Common myeloid progenitor, CD34-positive (primary cell): Measurements from ENCODE around the gene PRKX.
"Not testable (repeated sequence)": the region's sequence is repeated elsewhere in the genome, so short reads cannot be mapped to it uniquely, and the experiment has no call there.

Experiments used
- CTCF ChIA-PET: fragments of 350-600 bp; sonication (Branson Sonifier 250); formaldehyde crosslinking; loops from one replicate; lab custom pipeline; 2021; ENCODE audit warnings: antibody characterized with exemption; lab: Charles Lee
- POLR2A ChIA-PET: fragments of 350-600 bp; sonication (Branson Sonifier 250); formaldehyde crosslinking; loops from one replicate; lab custom pipeline; 2021; ENCODE audit warnings: antibody characterized with exemption; lab: Charles Lee
- DNase-seq, 3 donors: peaks; one replicate each; pipeline versions ENCODE4 v3.0.0 to v3.0.0-alpha.2; 2013
- H3K27ac ChIP-seq, 2 experiments: 1 replicate in 1 of 2; 2 replicates in 1 of 2; pipeline ENCODE4 v1.7.0; 2013; ENCODE audit warnings: inconsistent platforms in 2 of 2, low read length in 2 of 2, mild to moderate bottlenecking in 2 of 2, low read depth in 1 of 2, moderate library complexity in 1 of 2; ENCODE audit not compliant: severe bottlenecking in 2 of 2, insufficient read depth in 1 of 2, poor library complexity in 1 of 2
- H3K27me3 ChIP-seq, 5 experiments: replicated peaks in 2 of 5; 1 replicate in 3 of 5; 2 replicates in 2 of 5; pipeline versions ENCODE4 v1.6.1 to v1.7.0; 2013; ENCODE audit warnings: low read length in 4 of 5, mild to moderate bottlenecking in 2 of 5, moderate library complexity in 2 of 5, inconsistent platforms in 1 of 5; ENCODE audit not compliant: insufficient read depth in 5 of 5, control insufficient read depth in 4 of 5
- H3K36me3 ChIP-seq, 4 experiments: 1 replicate in 2 of 4; 2 replicates in 2 of 4; pipeline versions ENCODE4 v1.6.1 to v1.7.0; 2013; ENCODE audit warnings: low read length in 3 of 4, control low read depth in 1 of 4, mild to moderate bottlenecking in 1 of 4; ENCODE audit not compliant: control insufficient read depth in 4 of 4, insufficient read depth in 4 of 4
- H3K4me1 ChIP-seq, 4 experiments: 1 replicate in 3 of 4; 2 replicates in 1 of 4; pipeline versions ENCODE4 v1.6.1 to v1.7.1; 2013; ENCODE audit warnings: low read length in 3 of 4, mild to moderate bottlenecking in 3 of 4, control low read depth in 1 of 4, inconsistent platforms in 1 of 4, moderate library complexity in 1 of 4; ENCODE audit not compliant: control insufficient read depth in 4 of 4, insufficient read depth in 4 of 4; ENCODE audit errors: control extremely low read depth in 1 of 4
- H3K4me3 ChIP-seq, 7 experiments: 1 replicate in 4 of 7; 2 replicates in 3 of 7; pipeline versions ENCODE4 v1.5.1 to v1.7.0; 2013; ENCODE audit warnings: mild to moderate bottlenecking in 7 of 7, low read length in 6 of 7, moderate library complexity in 6 of 7, inconsistent platforms in 2 of 7, low read depth in 2 of 7, control low read depth in 1 of 7; ENCODE audit not compliant: insufficient read depth in 4 of 7, control insufficient read depth in 1 of 7; ENCODE audit errors: extremely low read depth in 1 of 7
- H3K9me3 ChIP-seq, 5 experiments: 1 replicate in 4 of 5; 2 replicates in 1 of 5; pipeline versions ENCODE4 v1.6.1 to v1.7.1; 2013; ENCODE audit warnings: low read length in 4 of 5, mild to moderate bottlenecking in 2 of 5, inconsistent platforms in 1 of 5, low read depth in 1 of 5, moderate library complexity in 1 of 5; ENCODE audit not compliant: control insufficient read depth in 4 of 5, insufficient read depth in 2 of 5; ENCODE audit errors: control extremely low read depth in 1 of 5
- WGBS: methylation state at CpG from one replicate; pipeline ENCODE4 v1.1.5; 2013; ENCODE audit not compliant: insufficient coverage; 5-methylcytosine and 5-hydroxymethylcytosine counted together

Gene PRKX

DNA sequence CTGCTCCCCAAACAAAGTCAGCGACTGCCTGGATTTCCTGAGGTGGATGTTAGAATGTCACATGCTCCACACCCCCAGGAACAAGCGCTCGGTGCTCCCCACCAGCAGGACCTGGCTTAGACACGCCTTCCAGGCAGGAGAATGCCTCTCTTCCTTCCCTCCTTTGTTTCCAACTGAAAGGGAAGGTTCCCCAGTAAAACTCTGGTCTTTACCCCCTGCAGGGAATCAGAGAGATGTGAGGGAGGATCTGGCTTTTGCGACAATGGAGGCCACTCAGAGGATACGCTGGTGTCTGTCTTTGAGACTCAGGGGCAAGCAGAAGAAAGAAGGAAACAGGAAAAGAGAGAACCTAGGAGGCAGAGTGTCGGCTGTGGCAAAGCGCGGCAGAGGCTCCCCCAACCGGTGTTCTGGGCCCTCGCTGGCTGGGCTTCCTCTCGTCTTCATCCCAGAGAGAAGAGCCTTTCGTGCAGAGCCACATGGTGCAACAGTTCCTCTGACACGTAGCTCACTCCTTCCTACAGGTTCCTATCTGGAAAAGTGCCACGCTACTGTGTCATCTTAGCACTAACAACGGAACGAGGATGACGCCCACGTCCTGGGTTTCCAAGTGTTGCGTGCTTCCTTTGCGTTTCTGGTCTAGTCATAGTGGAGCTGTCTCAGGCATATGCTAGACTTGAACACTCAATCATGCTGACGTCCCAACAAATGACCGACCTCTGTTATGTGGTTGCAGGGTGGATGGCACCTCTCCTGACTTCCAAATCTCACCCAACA lies 73.4 kb downstream of the PRKX start:
- H3K27me3 ChIP-seq, H3K4me3 ChIP-seq, CTCF ChIA-PET, H3K27ac ChIP-seq, H3K4me1 ChIP-seq, POLR2A ChIA-PET, H3K9me3 ChIP-seq, DNase-seq: not testable (repeated sequence)
- WGBS, result 88% methylated on average over 9 of the region's 23 CpGs
- peaks cover 0 to 18% (median 12%) of the 10 kb centered on the region in 4 experiments for H3K36me3 ChIP-seq

DNA sequence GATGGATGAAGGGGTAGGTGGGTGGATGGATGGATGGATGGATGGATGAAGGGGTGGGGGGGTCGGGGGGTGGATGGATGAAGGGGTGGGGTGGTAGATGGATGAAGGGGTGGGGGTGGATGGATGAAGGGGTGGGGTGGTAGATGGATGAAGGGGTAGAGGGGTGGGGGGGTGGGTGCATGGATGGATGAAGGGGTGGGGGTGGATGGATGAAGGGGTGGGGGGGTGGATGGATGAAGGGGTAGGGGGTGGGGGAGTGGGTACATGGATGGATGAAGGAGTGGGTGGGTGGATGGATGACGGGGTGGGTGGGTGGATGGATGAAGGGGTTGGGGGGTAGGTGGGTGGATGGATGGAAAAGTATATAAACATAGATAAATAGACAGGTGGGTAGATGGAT lies 74.2 kb downstream of the PRKX start:
- Histone ChIP-seq H3K27me3 (no peaks in the 10 kb centered on the region), H3K27ac (no peak overlapping the region), H3K4me3 (no peak overlapping the region), H3K9me3 (peaks cover 0 to 6% (median 0%) of the 10 kb centered on the region in 5 experiments), H3K4me1 (no peaks in the 10 kb centered on the region), H3K36me3 (peaks cover 0 to 13% (median 10%) of the 10 kb centered on the region in 4 experiments)
- ChIA-PET CTCF (no interaction called here), POLR2A (no interaction called here)
- WGBS, result 100% methylated on average over 1 of the region's 2 CpGs
- DNase-seq, result peak in 2 of 3 donors; percentile 6 to 16

DNA sequence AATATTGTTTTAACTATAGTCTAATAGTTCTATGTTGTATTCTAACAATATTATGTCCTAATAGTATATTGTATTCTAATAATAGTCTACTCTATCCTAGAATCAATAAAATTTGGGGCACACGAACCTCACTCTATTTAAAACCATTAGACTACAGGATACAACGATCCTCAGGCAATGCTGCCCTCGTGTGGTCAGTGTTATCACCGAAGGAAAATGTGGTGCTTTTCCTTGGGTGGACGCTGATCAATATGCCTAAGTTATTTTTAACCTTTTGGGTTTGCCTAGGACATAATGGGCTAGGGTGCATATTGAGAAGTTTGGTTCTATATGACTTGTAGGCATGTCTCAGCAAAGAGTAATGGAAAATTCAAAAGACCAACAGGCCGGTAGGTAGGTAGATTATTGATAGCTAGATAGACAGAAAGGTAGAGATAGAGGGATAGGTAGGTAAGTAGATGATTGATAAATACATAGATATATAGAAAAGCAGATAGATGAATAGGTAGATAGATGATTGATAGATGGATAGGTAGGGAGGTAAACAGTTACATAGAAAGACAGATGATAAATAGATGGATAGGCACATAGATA lies 75.1 kb downstream of the PRKX start:
- DNase-seq, result peak; percentile 34 to 69 (median 65)
- Histone ChIP-seq H3K4me1 (no peaks in the 10 kb centered on the region), H3K27me3 (no peaks in the 10 kb centered on the region), H3K27ac (no peak overlapping the region), H3K9me3 (no peaks in the 10 kb centered on the region), H3K36me3 (peaks cover 0 to 8% (median 7%) of the 10 kb centered on the region in 4 experiments), H3K4me3 (no peak overlapping the region)
- ChIA-PET CTCF (interaction anchor here (0.6 to 1.5 kb wide), 4 partner anchors 11 to 847 kb away, joined by 3 read pairs; no protein-coding TSS in a partner anchor), POLR2A (no interaction called here)
- 40% methylated on average over 2 of the region's 6 CpGs for WGBS

DNA sequence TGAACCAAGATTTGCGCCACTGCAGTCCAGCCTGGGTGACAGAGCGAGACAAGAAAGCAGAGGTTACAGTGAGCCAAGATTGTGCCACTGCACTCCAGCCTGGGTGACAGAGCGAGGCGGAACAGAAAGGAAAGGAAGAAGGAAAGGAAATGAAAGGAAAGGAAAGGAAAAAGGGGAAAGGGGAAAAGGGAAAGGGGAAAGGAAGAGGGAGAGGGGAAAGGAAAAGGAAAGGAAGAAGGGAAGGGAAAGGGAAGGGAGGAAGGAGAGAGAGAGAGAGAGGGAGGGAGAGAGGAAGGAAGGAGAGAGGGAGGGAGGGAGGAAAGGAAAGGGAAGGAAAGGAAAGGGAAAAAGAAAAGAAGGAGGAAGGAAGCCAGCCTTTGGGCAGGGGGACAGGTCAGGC lies 76.6 kb downstream of the PRKX start:
- Histone ChIP-seq H3K36me3 (peaks cover 0 to 15% (median 12%) of the 10 kb centered on the region in 4 experiments), H3K4me1 (no peaks in the 10 kb centered on the region), H3K27me3 (no peaks in the 10 kb centered on the region), H3K4me3 (no peak overlapping the region), H3K27ac (no peak overlapping the region), H3K9me3 (no peaks in the 10 kb centered on the region)
- WGBS, result 98% methylated on average over 4 of the region's 4 CpGs
- no peak for DNase-seq
- POLR2A ChIA-PET, result no interaction called here
- CTCF ChIA-PET, result interaction anchor here (1.0 to 1.5 kb wide), 4 partner anchors 9 to 519 kb away, joined by 3 to 4 read pairs (median 3); no protein-coding TSS in a partner anchor

DNA sequence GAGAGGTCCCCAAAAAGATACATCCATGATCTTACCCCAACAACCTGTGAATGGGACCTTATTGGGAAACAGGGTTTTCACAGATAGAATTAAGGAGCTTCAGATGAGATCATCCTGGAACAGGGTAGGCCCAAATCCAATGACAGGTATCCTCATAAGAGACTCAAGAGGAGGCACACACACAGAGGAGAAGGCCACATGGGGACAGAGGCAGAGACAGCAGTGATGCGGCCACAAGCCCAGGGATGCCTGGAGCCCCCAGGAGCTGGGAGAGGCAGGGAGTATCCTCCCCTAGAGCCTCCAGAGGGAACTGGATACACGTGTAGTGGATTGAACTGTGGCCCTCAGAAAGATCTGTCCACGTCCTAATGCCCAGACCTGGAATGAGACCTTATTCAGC lies 82.3 kb downstream of the PRKX start:
- ChIA-PET CTCF (no interaction called here), POLR2A (no interaction called here)
- Histone ChIP-seq H3K36me3 (peaks cover 3 to 24% (median 20%) of the 10 kb centered on the region in 4 experiments), H3K4me3 (no peak overlapping the region), H3K27me3 (no peaks in the 10 kb centered on the region), H3K4me1 (no peaks in the 10 kb centered on the region), H3K9me3 (peaks cover 0 to 2% (median 0%) of the 10 kb centered on the region in 5 experiments), H3K27ac (no peak overlapping the region)
- WGBS, result 100% methylated on average over 3 of the region's 3 CpGs
- DNase-seq, result no peak

DNA sequence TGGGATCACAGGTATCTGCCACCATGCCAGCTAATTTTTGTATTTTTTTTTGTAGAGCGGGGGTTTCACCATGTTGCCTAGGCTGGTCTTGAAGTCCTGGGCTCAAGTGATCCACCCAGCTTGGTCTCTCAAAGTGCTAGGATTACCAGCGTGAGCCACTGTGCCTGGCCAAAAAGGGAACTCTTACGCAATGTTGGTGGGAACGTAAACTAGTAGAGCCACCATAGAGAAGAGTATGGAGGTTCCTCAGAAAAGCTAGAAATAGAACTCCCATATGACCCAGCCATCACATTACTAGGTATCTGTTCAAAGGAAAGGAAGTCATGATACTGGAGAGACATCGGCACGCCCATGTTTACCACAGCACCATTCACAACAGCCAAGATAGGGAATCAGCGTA lies 85.9 kb downstream of the PRKX start:
- Histone ChIP-seq H3K4me1 (no peaks in the 10 kb centered on the region), H3K27me3 (no peaks in the 10 kb centered on the region), H3K4me3 (no peak overlapping the region), H3K9me3 (peaks cover 0 to 2% (median 0%) of the 10 kb centered on the region in 5 experiments), H3K27ac (no peak overlapping the region), H3K36me3 (peaks cover 3 to 28% (median 16%) of the 10 kb centered on the region in 4 experiments)
- DNase-seq, result no peak
- CTCF ChIA-PET, result interaction anchor here (1.4 kb wide), 1 partner anchor 10 kb away, joined by 4 read pairs; no protein-coding TSS in a partner anchor
- WGBS, result 89% methylated on average over 4 of the region's 7 CpGs
- POLR2A ChIA-PET, result no interaction called here

DNA sequence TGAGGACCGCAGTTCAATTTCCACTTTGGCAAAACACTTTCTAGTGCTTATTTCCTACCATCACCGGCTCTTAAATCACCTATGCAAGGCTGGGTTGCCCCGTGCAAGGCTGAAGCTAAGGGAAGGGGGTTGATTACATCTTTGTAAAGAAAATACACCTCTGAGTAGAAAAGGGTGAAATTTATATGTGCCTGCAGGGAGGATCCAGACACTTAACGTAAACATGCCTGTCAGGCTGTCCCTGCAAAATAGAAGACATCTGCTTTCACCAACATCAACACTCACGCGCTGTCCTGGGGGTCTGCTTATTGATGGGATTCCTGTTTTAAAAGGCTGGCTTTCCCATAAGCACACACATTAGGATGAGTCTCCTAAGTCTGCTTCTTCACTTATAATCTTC lies 92.0 kb downstream of the PRKX start:
- WGBS, result no CpG with 5 or more reads among the region's 6 CpGs
- Histone ChIP-seq H3K36me3 (peaks cover 2 to 24% (median 16%) of the 10 kb centered on the region in 4 experiments), H3K4me3 (no peak overlapping the region), H3K27ac (no peak overlapping the region), H3K9me3 (no peaks in the 10 kb centered on the region), H3K27me3 (no peaks in the 10 kb centered on the region), H3K4me1 (peaks cover 0 to 8% (median 1%) of the 10 kb centered on the region in 4 experiments)
- peak in 2 of 3 donors; percentile 6 to 67 for DNase-seq
- ChIA-PET POLR2A (no interaction called here), CTCF (no interaction called here)
